DND-41 (cell line): ENCODE results near the gene LCORL.

Experiments
- CTCF ChIP-seq: IDR thresholded peaks from 2 replicates; pipeline ENCODE4 v1.5.1; 2012; ENCODE audit warnings: borderline replicate concordance, low read length, moderate library complexity, mild to moderate bottlenecking; ENCODE audit not compliant: poor library complexity, severe bottlenecking; ENCODE audit errors: extremely low read depth
- EZH2 ChIP-seq: IDR thresholded peaks from 3 replicates; pipeline ENCODE4 v1.6.1; 2012; ENCODE audit warnings: borderline replicate concordance, low read depth, mild to moderate bottlenecking, moderate library complexity, low read length, inconsistent platforms; ENCODE audit not compliant: severe bottlenecking

DNA sequence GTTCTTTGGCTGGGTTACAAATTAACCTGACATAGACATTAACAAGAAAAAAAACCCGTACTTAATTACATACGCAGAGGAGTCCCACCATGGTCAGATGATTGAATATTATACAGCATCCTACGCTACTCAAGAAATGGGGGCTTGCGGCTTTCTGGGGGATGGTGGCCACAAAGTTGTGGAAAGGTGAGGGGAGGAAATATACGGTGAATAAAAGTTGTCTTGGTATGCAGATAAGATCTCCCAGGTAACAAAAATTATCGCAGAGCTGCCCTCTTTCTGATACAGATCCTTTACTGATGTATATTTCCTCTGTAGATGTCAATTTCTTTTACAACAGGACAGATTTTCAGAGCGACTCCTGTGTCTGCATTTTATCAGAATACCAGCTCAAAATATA, 211.9 kb downstream of the LCORL start:
- no peak for TF ChIP-seq CTCF
- no peak for TF ChIP-seq EZH2
